NCI-H774 (cell line): ENCODE measurements around the gene ACSL4.
"Not testable (repeated sequence)": the region's sequence is repeated elsewhere in the genome, so short reads cannot be mapped to it uniquely, and the experiment has no call there.

Experiments used
- DNase-seq: peaks from one replicate; lab custom pipeline; 2025; lab: John Stamatoyannopoulos, UW

ACSL4 gene

DNA sequence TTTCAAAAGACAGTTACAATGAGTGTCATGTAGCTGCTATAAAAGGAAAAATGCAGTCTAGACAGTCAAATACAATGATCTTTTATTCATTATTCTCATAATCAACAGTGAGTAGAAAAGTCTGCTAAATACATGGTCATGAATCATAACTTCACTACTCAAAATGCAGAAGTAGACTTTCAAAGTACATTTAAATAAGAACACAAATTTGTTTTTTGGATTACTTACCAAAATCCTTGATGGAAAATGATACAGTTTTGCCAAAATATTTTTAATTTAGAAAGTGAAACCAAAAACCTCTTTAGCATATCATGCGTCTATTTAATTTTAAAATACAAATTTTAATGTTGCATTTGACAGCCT, 4.9 kb downstream of the ACSL4 start:
- DNase-seq, result no peak

DNA sequence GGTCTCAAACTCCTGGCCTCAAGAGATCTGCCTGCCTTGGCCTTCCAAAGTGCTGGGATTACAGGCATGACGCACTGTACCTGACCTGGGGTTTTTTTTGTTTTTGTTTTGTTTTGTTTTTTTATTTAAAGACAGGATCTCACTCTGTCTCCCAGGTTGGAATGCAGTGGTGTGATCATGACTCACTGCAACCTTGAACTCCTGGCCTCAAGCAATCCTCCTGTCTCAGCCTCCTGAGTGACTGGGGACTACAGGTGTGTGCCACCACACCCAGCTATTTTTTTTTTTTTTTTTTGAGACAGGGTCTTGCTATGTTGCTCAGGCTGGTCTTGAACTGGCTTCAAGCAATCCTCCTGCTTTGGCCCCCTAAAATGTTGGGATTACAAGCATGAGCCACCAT, 8.1 kb downstream of the ACSL4 start:
- not testable (repeated sequence) for DNase-seq

DNA sequence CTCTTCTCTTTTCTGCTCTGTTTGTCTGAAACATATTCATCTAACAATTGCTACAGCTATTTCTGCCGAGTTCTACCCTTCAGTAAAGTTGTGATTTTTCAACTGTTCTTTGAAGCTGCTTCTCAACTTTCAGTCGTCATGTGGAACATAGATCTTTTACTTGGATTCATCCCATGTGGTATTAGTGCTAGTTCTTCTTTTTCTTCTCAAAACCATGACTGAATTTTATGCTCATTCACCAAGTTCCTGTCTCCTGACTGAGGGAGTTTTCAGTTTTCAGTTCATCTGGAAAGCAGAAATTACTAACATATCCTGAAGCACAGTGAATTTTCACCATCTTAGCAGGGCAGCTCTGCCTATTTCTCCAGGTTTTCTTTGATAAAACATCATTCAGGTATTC, 12.1 kb downstream of the ACSL4 start:
- no peak for DNase-seq

DNA sequence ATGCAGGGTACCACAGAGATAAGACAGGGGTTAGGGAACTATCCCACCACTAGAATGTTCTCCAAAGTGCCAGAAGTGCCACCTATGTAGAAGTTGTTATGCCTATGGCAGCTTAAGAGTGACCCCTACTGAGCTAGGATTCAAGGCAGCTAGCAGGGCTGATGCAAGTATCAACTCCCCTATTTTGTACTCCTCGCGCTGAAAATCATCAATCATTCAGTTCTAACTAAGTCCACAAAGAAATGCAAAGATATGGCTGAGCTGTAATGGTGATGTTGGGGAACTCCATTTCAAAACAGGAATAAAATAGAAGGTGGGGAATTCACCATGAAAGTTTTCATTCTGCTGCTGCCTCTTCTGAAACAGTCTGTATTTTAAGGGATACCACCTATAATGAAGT, 13.8 kb downstream of the ACSL4 start:
- no peak for DNase-seq

GRCh38 chrX:109716431-109717028, 16.5 kb downstream of the ACSL4 start:
- DNase-seq, result no peak

- no peak for DNase-seq
Observed at GRCh38 chrX:109714340-109714958, 18.6 kb downstream of the ACSL4 start.

GRCh38 chrX:109710181-109710580, 22.9 kb downstream of the ACSL4 start:
- no peak for DNase-seq

DNA sequence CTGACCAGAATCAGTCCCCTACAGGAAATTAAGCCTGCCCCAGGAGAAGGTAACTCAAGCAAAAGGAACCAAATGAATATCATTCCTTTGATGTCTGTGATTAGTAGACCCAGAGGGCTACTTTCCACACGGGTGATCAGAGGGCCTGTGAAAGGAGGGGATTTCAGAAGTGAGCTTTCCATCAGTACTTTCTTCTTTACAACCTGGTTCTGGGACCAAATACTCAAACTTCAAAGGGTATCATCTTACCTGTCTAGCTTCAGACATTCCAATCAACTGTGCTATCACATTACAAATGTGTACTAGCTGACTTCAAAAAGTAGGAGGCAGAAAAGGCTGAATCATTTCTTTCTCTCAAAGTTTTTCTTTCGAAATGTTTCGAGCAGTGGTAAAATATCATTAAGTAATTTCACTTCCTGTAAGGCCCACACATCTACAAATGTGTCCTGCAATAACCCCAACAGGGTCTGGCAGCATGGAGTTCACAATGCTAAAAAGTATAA, 23.9 kb downstream of the ACSL4 start:
- DNase-seq, result no peak

DNA sequence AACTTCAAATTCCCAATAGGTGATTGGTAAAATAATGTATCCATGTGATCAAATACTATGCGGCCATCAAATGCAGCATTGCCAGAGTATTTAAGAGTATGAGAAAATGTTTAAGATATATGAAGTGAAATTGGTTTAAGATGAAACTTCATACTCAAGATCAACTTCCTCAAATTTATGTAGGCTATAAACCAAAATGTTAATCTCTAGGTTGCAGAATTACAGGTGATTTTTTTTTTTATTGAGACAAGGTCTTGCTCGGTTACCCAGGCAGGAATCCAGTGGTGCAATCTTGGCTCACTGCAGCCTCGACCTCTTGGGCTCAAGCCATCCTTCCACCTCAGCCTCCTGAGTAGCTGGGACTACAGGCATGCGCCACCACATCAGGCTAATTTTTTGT, 25.3 kb downstream of the ACSL4 start:
- no peak for DNase-seq

DNA sequence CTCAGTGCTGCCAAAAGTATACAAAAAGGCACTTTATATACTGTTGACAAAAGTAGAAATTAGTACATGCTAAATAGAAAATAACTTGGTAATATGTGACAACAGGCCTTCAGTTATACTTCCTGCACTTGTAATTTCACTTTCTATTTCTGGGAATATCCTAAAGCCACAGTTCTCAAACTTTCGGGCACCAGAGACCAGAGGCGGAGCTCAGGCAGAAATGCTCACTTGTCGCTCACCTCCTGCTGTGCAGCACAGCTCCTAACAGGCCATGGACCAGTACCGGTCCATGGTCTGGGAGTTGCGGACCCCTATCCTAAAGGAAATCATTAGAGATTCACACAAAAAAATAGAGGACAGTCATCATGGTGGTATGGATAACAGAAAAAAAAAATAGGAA, 25.7 kb downstream of the ACSL4 start:
- DNase-seq, result no peak

DNA sequence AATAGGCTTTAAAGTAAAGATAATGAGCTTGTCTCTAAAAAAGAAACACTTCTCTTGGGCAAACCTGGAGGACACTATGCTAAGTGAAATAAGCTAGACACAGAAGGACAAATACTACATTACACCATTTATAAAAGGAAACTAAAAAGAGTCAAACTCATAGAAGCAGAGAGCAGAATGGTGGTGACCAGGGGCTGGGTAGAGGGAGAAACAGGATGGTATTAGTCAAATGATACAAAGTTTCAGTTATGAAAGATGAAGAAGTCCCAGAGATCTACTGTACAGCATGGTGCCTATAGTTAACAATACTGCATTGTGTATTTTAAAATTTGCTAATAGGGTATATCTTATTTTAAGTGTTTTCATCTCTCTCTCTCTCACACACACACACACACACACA, 28.5 kb downstream of the ACSL4 start:
- DNase-seq, result no peak

DNA sequence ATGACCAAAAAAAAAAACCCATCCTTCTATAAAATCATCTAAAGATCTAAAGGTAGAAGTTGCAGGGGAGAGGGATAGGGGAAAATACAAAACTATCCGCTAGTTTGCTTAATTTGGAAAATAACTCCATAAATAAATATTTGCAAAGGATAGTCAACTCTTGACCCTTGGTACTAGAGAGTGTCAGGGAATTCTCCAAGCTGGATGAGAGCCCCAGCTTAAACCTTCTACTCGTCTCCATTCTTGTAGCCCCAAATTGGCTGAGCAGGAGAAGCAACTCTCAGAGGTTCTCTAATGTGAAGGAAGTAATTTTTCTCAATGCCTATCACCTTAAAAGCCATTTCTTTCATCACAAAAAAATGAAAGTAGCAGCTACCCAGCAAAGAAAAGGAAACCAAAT, 35.2 kb downstream of the ACSL4 start:
- no peak for DNase-seq

DNA sequence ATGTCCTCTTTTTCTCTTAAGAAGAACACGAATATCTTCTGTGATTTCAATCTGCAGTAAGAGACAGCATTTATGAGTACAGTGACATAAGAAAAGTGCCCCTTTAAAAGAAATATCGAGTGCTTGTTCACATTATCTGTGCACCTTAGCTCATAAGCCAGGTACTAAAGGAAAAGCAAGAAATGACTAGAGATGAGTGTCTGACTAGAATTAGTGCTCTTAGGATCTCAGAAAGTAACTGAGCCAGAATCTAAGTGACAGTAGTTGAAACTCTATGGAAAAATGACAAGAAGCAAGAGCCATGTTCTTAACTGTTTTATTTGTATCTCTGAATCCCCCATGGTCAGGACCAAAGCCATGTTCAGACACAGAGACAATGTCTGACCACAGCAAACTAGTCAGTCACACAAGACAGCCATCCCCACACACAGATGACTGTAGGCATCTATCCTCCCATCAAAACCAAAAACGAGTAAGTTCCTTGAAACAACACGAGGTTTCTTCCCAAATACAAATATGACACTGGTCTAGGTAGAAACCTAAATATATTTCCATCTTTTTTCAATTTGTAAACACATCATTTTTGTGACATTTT, 36.8 kb downstream of the ACSL4 start:
- no peak for DNase-seq

- DNase-seq, result no peak
Observed at GRCh38 chrX:109695637-109696036, 37.4 kb downstream of the ACSL4 start.

GRCh38 chrX:109691752-109692151, 41.3 kb downstream of the ACSL4 start:
- no peak for DNase-seq

- DNase-seq, result no peak
Observed at GRCh38 chrX:109691277-109691676, 41.8 kb downstream of the ACSL4 start.

- no peak for DNase-seq
Observed at GRCh38 chrX:109687903-109688302, 45.2 kb downstream of the ACSL4 start.

GRCh38 chrX:109685656-109686078, 47.4 kb downstream of the ACSL4 start:
- DNase-seq, result no peak

GRCh38 chrX:109684136-109684535, 48.9 kb downstream of the ACSL4 start:
- DNase-seq, result no peak

- DNase-seq, result no peak
Observed at GRCh38 chrX:109681475-109682081, 51.5 kb downstream of the ACSL4 start.

DNA sequence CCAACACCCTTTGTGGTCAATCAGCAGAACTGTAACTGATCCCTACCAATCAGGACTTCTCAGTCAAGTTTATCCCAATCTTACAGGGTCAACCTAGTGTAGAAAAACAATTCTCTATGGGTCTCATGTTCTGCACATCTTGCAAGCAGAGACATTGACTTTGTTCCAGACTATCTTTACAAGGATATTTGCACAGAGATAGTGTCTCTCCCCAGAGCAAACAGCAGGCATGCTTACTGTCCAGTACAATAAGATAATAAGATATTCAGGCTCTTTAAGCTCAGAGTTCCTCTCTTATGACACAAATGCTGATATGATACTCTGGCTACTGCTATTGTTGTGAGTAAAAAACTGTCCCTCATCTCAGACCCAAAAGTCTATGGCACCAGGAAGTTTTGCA, 53.2 kb downstream of the ACSL4 start:
- DNase-seq, result no peak

DNA sequence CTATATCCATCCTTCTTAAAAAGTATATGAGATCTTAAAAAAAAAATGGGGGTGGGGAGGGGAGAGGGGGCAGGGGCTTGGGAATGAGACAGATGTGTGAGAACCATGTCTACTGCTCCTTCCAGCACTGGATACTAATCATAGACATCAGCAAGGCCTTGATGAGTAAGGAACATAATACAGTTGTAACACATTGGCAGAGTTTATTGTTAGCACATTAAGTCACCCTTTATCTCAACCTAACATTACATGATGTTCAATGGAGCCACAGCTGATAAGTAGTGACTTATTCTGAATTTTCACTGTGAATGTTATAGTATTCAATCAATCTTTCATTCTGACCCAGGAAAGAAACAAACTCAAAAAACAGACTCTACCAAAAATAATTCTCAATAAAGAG, 60.8 kb downstream of the ACSL4 start:
- no peak for DNase-seq

- DNase-seq, result not testable (repeated sequence)
Observed at GRCh38 chrX:109671170-109671569, 61.9 kb downstream of the ACSL4 start.
